Astrocyte (in vitro differentiated cells and primary cell): ENCODE measurements around the gene CORO2B.

Experiments
- CTCF ChIP-seq: IDR thresholded peaks from 2 replicates; pipeline ENCODE4 v1.5.1; 2011; ENCODE audit warnings: low read depth, mild to moderate bottlenecking, inconsistent platforms, low read length, moderate library complexity; ENCODE audit not compliant: insufficient read depth
- EZH2 ChIP-seq: IDR thresholded peaks from 2 replicates; pipeline ENCODE4 v1.6.1; 2012; ENCODE audit warnings: mild to moderate bottlenecking, low read length, inconsistent platforms; ENCODE audit not compliant: insufficient read depth

DNA sequence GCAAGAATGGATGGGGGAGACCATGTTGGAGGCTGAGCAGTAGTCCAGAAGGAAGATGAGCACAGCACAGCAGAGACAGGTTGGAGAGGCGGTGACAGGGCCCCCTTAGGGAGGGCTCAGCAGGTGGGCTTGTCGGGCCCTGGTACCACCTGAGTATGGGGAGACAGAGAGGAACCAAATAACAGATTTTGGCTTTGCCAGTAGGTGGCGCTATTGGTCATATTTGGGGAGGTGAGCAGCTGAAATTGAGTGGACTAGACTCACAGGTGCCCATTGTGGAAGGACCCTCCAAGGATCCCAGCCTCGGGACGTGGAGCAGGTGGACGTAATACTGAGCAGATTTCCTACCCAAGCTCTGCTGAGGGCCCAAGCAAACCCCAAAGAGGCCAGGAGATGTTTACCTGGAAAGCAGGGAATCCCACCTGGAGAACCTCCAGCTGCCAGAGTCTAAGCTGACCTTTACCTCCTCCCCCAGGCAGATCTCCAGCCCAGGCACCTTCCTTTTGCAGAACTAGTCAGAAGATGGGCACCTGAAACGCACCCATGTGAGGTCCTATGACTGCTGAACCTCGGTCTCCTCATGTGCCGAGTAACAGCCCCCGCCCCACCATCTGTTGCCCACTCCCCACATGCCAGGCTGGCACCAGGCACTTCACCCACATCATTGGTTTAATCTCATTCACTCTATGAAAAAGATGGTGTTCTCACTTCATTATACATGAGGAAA is 24.6 kb upstream of the CORO2B start:
- TF ChIP-seq CTCF (peak; percentile 69), EZH2 (no peak)
